Dermis blood vessel endothelial cell (primary cell): Measurements from ENCODE around the gene MYT1. TPM values are rescaled to one million over a fixed set of nuclear protein-coding genes. Genes with fewer than 3 reads are reported as not detected.
"Not testable (repeated sequence)": the region's sequence is repeated elsewhere in the genome, so short reads cannot be mapped to it uniquely, and the experiment has no call there.

Experiments used
- DNase-seq: peaks from one replicate; pipeline ENCODE4 v3.0.0; 2010
- total RNA-seq: library from RNA; depleted of rRNA; stranded (reverse); fragments of >200 nt; gene quantifications from 2 replicates; pipeline ENCODE4 v1.2.3, GENCODE V29; 2014

MYT1 gene
- total RNA-seq, 1 donor from 2014 or later, result not detected

GRCh38 chr20:64279826-64280459 lies 115.7 kb downstream of the MYT1 start:
- no peak for DNase-seq

- no peak for DNase-seq
Observed at GRCh38 chr20:64280460-64280843, 116.2 kb downstream of the MYT1 start.

- no peak for DNase-seq
Observed at GRCh38 chr20:64283646-64284045, 119.4 kb downstream of the MYT1 start.

- peak; percentile 76 for DNase-seq
Observed at GRCh38 chr20:64285579-64286446, 121.6 kb downstream of the MYT1 start.

GRCh38 chr20:64286447-64287263 lies 122.4 kb downstream of the MYT1 start:
- peak; percentile 5 for DNase-seq

GRCh38 chr20:64287264-64287590 lies 123.0 kb downstream of the MYT1 start:
- not testable (repeated sequence) for DNase-seq

Other genes with a start within 250 kb of the MYT1 start
- 40.7 and 46.4 TPM in 2 replicates for gene UCKL1, start 208.0 kb upstream of the MYT1 start, total RNA-seq
- 10.0 and 14.5 TPM in 2 replicates for gene ZNF512B, start 194.5 kb upstream of the MYT1 start, total RNA-seq
- gene SAMD10, start 184.8 kb upstream of the MYT1 start, total RNA-seq, result 4.3 and 6.1 TPM in 2 replicates
- 79.6 and 94.2 TPM in 2 replicates for gene PRPF6, start 183.3 kb upstream of the MYT1 start, total RNA-seq
- 11.2 and 13.3 TPM in 2 replicates for gene C20orf204, start 128.3 kb upstream of the MYT1 start, total RNA-seq
- gene SOX18, start 114.8 kb upstream of the MYT1 start, total RNA-seq, result 82.5 and 123 TPM in 2 replicates
- gene TCEA2, start 101.3 kb upstream of the MYT1 start, total RNA-seq, result 35.8 and 45.9 TPM in 2 replicates
- gene RGS19, start 84.9 kb upstream of the MYT1 start, total RNA-seq, result 29.3 and 44.6 TPM in 2 replicates
- gene OPRL1, start 84.4 kb upstream of the MYT1 start, total RNA-seq, result 3.2 and 5.4 TPM in 2 replicates
- gene LKAAEAR1, start 80.1 kb upstream of the MYT1 start, total RNA-seq, result not detected in 2 replicates
- gene NPBWR2, start 56.9 kb upstream of the MYT1 start, total RNA-seq, result not detected in 2 replicates
- gene PCMTD2, start 91.3 kb downstream of the MYT1 start, total RNA-seq, result 70.2 and 90.9 TPM in 2 replicates